B cell (primary cell): ENCODE results near the gene SRPK1.

Experiments
- CTCF ChIP-seq: fragments of 200-600 bp; IDR thresholded peaks from one replicate; pipeline ENCODE4 v1.8.0; 2022; ENCODE audit warnings: antibody characterized with exemption, mild to moderate bottlenecking
- EZH2 ChIP-seq: IDR thresholded peaks from 2 replicates; pipeline ENCODE4 v1.6.1; 2012; ENCODE audit warnings: borderline replicate concordance, low read depth, mild to moderate bottlenecking, moderate library complexity, low read length; ENCODE audit not compliant: insufficient read depth, poor library complexity, severe bottlenecking

- TF ChIP-seq EZH2, result no peak
- TF ChIP-seq CTCF, result no peak
Measured at GRCh38 chr6:35926509-35927215, 5.8 kb upstream of the SRPK1 start.
